GM23248 (cell line): ENCODE measurements around the gene UBR3.

Experiments
- EZH2 ChIP-seq: fragments of 200-600 bp; sonication (generic); IDR thresholded peaks from 2 replicates; pipeline ENCODE4 v1.6.1; 2018; ENCODE audit warnings: antibody characterized with exemption, mild to moderate bottlenecking; ENCODE audit not compliant: insufficient read depth, poor library complexity, severe bottlenecking
- EZH2phosphoT487 ChIP-seq: fragments of 200-600 bp; sonication (generic); IDR thresholded peaks from 2 replicates; pipeline ENCODE4 v1.6.1; 2018; ENCODE audit warnings: antibody characterized with exemption, moderate library complexity, mild to moderate bottlenecking, low read depth; ENCODE audit not compliant: insufficient read depth

- TF ChIP-seq EZH2 (no peak), EZH2phosphoT487 (no peak)
These were observed 174.8 kb downstream of the UBR3 start for GRCh38 chr2:170002096-170002495.
